Measurements from ENCODE around the gene TMEM208.

The TMEM208 gene

GRCh38 chr16:67195676-67196075, 31.3 kb upstream of the TMEM208 start:
- no peak for TF ChIP-seq CTCF (IDR thresholded peaks at IDR 0.05; ENCODE audit: low read depth, low read length)

GRCh38 chr16:67196881-67197280, 30.0 kb upstream of the TMEM208 start:
- TF ChIP-seq MAX (IDR thresholded peaks at IDR 0.05; ENCODE audit: low read depth, low read length) (no peak), CTCF (IDR thresholded peaks at IDR 0.05; ENCODE audit: low read depth, low read length) (no peak), MYC (IDR thresholded peaks at IDR 0.05; ENCODE audit: low read depth, low read length) (no peak), POLR2A (IDR thresholded peaks at IDR 0.05; ENCODE audit: extremely low read depth, insufficient read length) (no peak)
- no peak for DNase-seq (ENCODE audit: low read depth)
- no peak overlapping the region for H3K4me3 ChIP-seq (ENCODE audit: low read depth, low read length)

More at GRCh38 chr16:67195676-67196075, 31.3 kb upstream of the TMEM208 start:
- H3K4me3 ChIP-seq (ENCODE audit: low read depth, low read length): no peak overlapping the region
- no peak for DNase-seq (ENCODE audit: low read depth)

DNA sequence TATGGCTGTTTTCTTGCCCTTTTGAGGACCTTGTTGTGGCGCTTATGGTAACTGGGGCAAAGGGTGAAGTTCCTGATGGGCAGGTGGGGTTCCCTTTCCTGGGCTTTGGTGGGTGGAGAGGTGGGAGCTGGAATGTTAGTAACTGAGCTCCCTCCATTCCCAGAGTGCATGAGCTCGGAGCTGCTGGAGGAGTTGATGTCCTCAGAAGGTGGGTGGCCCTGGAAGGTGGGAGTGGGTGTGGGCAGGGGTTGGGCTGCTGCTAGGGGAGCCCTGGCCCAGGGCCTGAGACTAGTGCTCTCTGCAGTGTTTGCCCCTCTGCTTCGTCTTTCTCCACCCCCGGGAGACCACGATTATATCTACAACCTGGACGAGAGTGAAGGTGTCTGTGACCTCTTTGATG, 29.2 kb upstream of the TMEM208 start:
- no peak overlapping the region for H3K4me3 ChIP-seq (ENCODE audit: low read depth, low read length)
- TF ChIP-seq MAX (IDR thresholded peaks at IDR 0.05; ENCODE audit: low read depth, low read length): no peak
- TF ChIP-seq CTCF (IDR thresholded peaks at IDR 0.05; ENCODE audit: low read depth, low read length): no peak
- no peak for TF ChIP-seq POLR2A (IDR thresholded peaks at IDR 0.05; ENCODE audit: extremely low read depth, insufficient read length)
- TF ChIP-seq MYC (IDR thresholded peaks at IDR 0.05; ENCODE audit: low read depth, low read length): no peak
- DNase-seq (ENCODE audit: low read depth): no peak

DNA sequence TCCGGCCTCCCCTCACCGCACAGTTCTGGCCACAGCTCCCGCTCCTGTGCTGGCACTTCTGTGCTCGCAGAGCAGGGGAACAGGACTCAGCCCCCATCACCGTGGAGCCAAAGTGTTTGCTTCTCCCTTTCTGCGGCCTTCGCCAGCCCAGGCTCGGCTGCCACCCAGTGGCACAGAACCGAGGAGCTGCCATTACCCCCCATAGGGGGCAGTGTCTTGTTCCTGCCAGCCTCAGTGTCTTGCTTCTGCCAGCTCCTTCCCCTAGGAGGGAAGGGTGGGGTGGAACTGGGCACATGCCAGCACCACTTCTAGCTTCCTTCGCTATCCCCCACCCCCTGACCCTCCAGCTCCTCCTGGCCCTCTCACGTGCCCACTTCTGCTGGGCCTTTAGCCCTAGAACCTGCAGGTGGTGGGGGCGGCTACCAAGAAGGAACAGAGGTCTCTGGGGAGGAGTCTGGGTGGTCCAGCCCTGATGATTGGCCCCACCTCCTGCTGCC, 28.6 kb upstream of the TMEM208 start:
- no peak overlapping the region for H3K4me3 ChIP-seq (ENCODE audit: low read depth, low read length)
- peak; percentile 48 for DNase-seq (ENCODE audit: low read depth)
- peak; percentile 62 for TF ChIP-seq CTCF (IDR thresholded peaks at IDR 0.05; ENCODE audit: low read depth, low read length)
- TF ChIP-seq POLR2A (IDR thresholded peaks at IDR 0.05; ENCODE audit: extremely low read depth, insufficient read length): no peak

DNA sequence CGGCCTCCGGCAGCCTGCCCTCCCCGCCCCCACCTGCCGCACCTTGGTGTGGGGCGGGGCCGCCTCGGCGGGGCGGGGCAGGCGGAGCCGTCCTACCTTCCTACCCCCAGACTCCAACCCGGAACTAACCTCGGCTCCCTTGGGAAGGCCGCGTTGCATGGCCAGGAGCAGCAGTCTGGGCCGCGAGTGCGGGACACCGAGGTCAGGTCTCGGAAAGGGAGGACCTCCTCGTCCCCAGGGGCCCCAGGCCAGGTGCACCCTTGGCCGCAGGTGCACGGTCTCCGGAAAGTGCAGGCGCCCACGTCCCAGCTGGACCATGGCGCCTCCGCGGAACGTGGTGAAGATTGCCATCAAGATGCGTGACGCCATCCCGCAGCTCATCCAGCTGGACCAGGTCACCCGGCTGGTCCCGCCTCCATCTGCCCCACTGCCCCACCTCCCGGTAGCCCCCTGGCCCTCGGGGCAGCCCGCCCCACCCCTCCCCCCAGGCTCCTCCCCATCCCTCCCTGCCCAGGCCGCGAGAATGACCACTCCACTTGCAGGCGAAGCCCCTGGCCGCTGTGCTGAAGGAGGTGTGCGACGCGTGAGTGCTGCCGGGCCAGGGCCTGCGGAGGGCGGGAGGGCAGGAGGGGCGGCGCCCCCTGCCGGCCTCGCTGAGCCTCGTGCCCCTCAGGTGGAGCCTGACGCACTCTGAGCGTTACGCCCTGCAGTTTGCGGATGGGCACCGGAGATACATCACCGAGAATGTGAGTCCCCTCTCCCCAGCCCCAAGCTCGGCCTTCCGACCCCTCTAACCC, 27.7 kb upstream of the TMEM208 start, which contains the start of gene ELMO3:
Gene ELMO3, plus strand, starts transcription at position 121 of the 797 bp plus-strand sequence. Its CDS starts 196 bp downstream, at position 317.
- TF ChIP-seq CTCF (IDR thresholded peaks at IDR 0.05; ENCODE audit: low read depth, low read length): no peak
- no peak for TF ChIP-seq POLR2A (IDR thresholded peaks at IDR 0.05; ENCODE audit: extremely low read depth, insufficient read length)
- TF ChIP-seq MYC (IDR thresholded peaks at IDR 0.05; ENCODE audit: low read depth, low read length): no peak
- no peak for TF ChIP-seq MAX (IDR thresholded peaks at IDR 0.05; ENCODE audit: low read depth, low read length)

GRCh38 chr16:67199808-67200198, 27.1 kb upstream of the TMEM208 start:
- TF ChIP-seq POLR2A (IDR thresholded peaks at IDR 0.05; ENCODE audit: extremely low read depth, insufficient read length) (no peak), CTCF (IDR thresholded peaks at IDR 0.05; ENCODE audit: low read depth, low read length) (no peak)
- H3K4me3 ChIP-seq (ENCODE audit: low read depth, low read length): no peak overlapping the region
- DNase-seq (ENCODE audit: low read depth): no peak

More for the DNA sequence above, 27.7 kb upstream of the TMEM208 start, which contains the start of gene ELMO3:
- H3K4me3 ChIP-seq (ENCODE audit: low read depth, low read length): no peak within 1 kb of the TSS
- DNase-seq (ENCODE audit: low read depth): no peak
